ENCODE data around the gene COPG2. TPM values are rescaled to one million over a fixed set of nuclear protein-coding genes. Genes with fewer than 3 reads are reported as not detected.

The COPG2 gene
- total and polyA plus RNA-seq, 2 of the 8 experiments (the other 6 are each of a cell fraction or from before 2014, with no cell fraction given) = 50.3 to 53.1 TPM

GRCh38 chr7:130611218-130611617 is 57.3 kb downstream of the COPG2 start:
- ChIA-PET POLR2A (ENCODE audit: partially characterized antibody) (no interaction called here), CTCF (ENCODE audit: partially characterized antibody) (interaction anchor here (1.5 kb wide), 1 partner anchor 9 kb away, joined by 3 read pairs; no protein-coding TSS in a partner anchor)
- Histone ChIP-seq H3K79me2 (ENCODE audit: control insufficient read depth in 1 of 2, insufficient read depth in 2 of 2, low read length in 2 of 2) (no peaks in the 10 kb centered on the region), H4K5ac (ENCODE audit: insufficient read length, low read depth, low read length) (no peak overlapping the region), H3K27me3 (replicated peaks in 1 of 4; ENCODE audit: control insufficient read depth in 3 of 4, extremely low read depth in 1 of 4, insufficient read depth in 3 of 4, low read length in 3 of 4) (no peaks in the 10 kb centered on the region), H3K9ac (replicated peaks in 1 of 4; ENCODE audit: extremely low read depth in 1 of 4, low read depth in 3 of 4, low read length in 3 of 4) (no peak overlapping the region; a peak in 1 of 7 replicates), H3K4ac (replicated peaks; ENCODE audit: insufficient read length, low read depth, low read length) (no peak overlapping the region), H2AFZ (ENCODE audit: low read length) (no peak overlapping the region), H2BK15ac (ENCODE audit: low read length) (no peak overlapping the region), H3K36me3 (ENCODE audit: control insufficient read depth in 2 of 4, insufficient read depth in 4 of 4, low read length in 3 of 4) (peaks cover 5 to 54% (median 29%) of the 10 kb centered on the region in 4 experiments; a peak in 7 of 8 replicates), H4K8ac (ENCODE audit: extremely low read depth, insufficient read depth, low read length) (no peak overlapping the region), H3K9me3 (ENCODE audit: insufficient read depth in 2 of 2, low read depth in 1 of 2, low read length in 1 of 2) (peaks cover 0 to 4% of the 10 kb centered on the region in 2 experiments; a peak in 1 of 4 replicates), H3K23ac (ENCODE audit: insufficient read length) (no peak overlapping the region), H2BK120ac (replicated peaks; ENCODE audit: low read depth, low read length) (no peak overlapping the region), H2BK20ac (ENCODE audit: low read length) (no peak overlapping the region), H4K20me1 (replicated peaks in 1 of 2; ENCODE audit: control insufficient read depth in 1 of 2, insufficient read depth in 2 of 2, low read length in 2 of 2) (no peaks in the 10 kb centered on the region), H2BK5ac (ENCODE audit: low read depth, low read length) (no peak overlapping the region), H3K4me2 (ENCODE audit: insufficient read depth in 1 of 2, low read depth in 2 of 2, low read length in 2 of 2) (no peak overlapping the region), H3K56ac (replicated peaks; ENCODE audit: insufficient read length, low read depth, low read length) (no peak overlapping the region), H3K23me2 (ENCODE audit: low read depth, low read length) (no peaks in the 10 kb centered on the region), H3K18ac (ENCODE audit: extremely low read depth, low read length) (no peak overlapping the region), H2BK12ac (ENCODE audit: low read depth, low read length) (no peak overlapping the region), H2AK5ac (ENCODE audit: low read depth, low read length) (no peak overlapping the region), H3K14ac (ENCODE audit: insufficient read length) (no peak overlapping the region), H3K4me3 (ENCODE audit: extremely low read depth in 1 of 4, insufficient read depth in 2 of 4, low read depth in 3 of 4, low read length in 4 of 4) (no peak overlapping the region), H3K4me1 (replicated peaks in 1 of 4; ENCODE audit: control insufficient read depth in 3 of 4, insufficient read depth in 4 of 4, low read length in 3 of 4) (no peaks in the 10 kb centered on the region), H4K91ac (replicated peaks; ENCODE audit: insufficient read length, low read length) (no peak overlapping the region), H3K79me1 (ENCODE audit: low read depth, low read length) (no peaks in the 10 kb centered on the region), H3K27ac (ENCODE audit: low read depth, low read length) (no peak overlapping the region)
- no peak for FAIRE-seq
- TF ChIP-seq SAP30 (IDR thresholded peaks at IDR 0.05; ENCODE audit: insufficient read depth, insufficient replicate concordance, low read length) (no peak), CHD1 (IDR thresholded peaks at IDR 0.05; ENCODE audit: low read depth, low read length) (no peak), RAD21 (IDR thresholded peaks at IDR 0.05 in 1 of 2, conservative IDR thresholded peaks at IDR 0.05 in 1 of 2; ENCODE audit: low read depth in 2 of 2, low read length in 2 of 2) (no peak), MAFK (IDR thresholded peaks at IDR 0.05; ENCODE audit: low read depth, low read length) (no peak), PHF8 (conservative IDR thresholded peaks at IDR 0.05; ENCODE audit: low read depth, low read length) (no peak), RFX5 (IDR thresholded peaks at IDR 0.05; ENCODE audit: borderline replicate concordance, low read depth, low read length) (no peak), SIN3A (conservative IDR thresholded peaks at IDR 0.05 in 1 of 2, IDR thresholded peaks at IDR 0.05 in 1 of 2; ENCODE audit: low read depth in 1 of 2, low read length in 2 of 2) (no peak), JUND (IDR thresholded peaks at IDR 0.05; ENCODE audit: low read length) (no peak), NRF1 (IDR thresholded peaks at IDR 0.05; ENCODE audit: low read depth, low read length) (no peak), GABPA (IDR thresholded peaks at IDR 0.05; ENCODE audit: borderline replicate concordance, insufficient read depth, low read length) (no peak), KDM5A (IDR thresholded peaks at IDR 0.05; ENCODE audit: low read length) (no peak)
- TF ChIP-seq, protein P1, sequence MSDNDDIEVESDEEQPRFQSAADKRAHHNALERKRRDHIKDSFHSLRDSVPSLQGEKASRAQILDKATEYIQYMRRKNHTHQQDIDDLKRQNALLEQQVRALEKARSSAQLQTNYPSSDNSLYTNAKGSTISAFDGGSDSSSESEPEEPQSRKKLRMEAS (IDR thresholded peaks at IDR 0.05) = no peak
- 85% methylated on average over 4 of the region's 4 CpGs; no CpG with 5 or more reads in 1 of the 2 experiments for WGBS, 2 experiments (ENCODE audit: extremely low coverage in 1 of 2, insufficient coverage in 1 of 2, insufficient read length in 1 of 2, insufficient replicate concordance in 2 of 2, low coverage in 1 of 2, low lambda C conversion rate in 2 of 2, missing lambda C conversion rate in 1 of 2)
- DNase-seq (ENCODE audit: low read depth in 1 of 2, low spot score in 2 of 2) = no peak

Measured in H1 (cell line).